Aorta (tissue), 5 donors: ENCODE results near the gene SH2D5. TPM values are rescaled to one million over a fixed set of nuclear protein-coding genes. Genes with fewer than 3 reads are reported as not detected.
A peak's percentile ranks its signal among the peaks of the same experiment; 100 is the strongest.

Experiments used
- ATAC-seq: fragments of 200-7000 bp; cut with Tn5 transposase; one replicate; pipeline ENCODE4 v1.9.1; 2022; ENCODE audit warnings: moderate library complexity; ENCODE audit not compliant: low FRiP score
- DNase-seq, 2 donors: peaks; one replicate each; pipeline ENCODE4 v3.0.0-alpha.2; 2020
- H3K27ac ChIP-seq, 2 donors: one replicate each; pipeline ENCODE4 v1.5.1; 2013; ENCODE audit warnings: low read length in 2 of 2, mild to moderate bottlenecking in 2 of 2, moderate library complexity in 2 of 2, control low read depth in 1 of 2, inconsistent platforms in 1 of 2, low read depth in 1 of 2
- H3K27me3 ChIP-seq, 2 donors: one replicate each; pipeline ENCODE4 v1.6.1; 2013; ENCODE audit warnings: control low read depth in 1 of 2, low read length in 1 of 2, mild to moderate bottlenecking in 1 of 2, moderate library complexity in 1 of 2; ENCODE audit not compliant: insufficient read depth in 2 of 2, control insufficient read depth in 1 of 2
- H3K36me3 ChIP-seq, 2 donors: one replicate each; pipeline ENCODE4 v1.6.1; 2013; ENCODE audit warnings: control low read depth in 1 of 2, low read length in 1 of 2, mild to moderate bottlenecking in 1 of 2; ENCODE audit not compliant: insufficient read depth in 2 of 2, control insufficient read depth in 1 of 2
- H3K4me1 ChIP-seq, 2 donors: one replicate each; pipeline ENCODE4 v1.6.1; 2013; ENCODE audit warnings: low read length in 2 of 2, control low read depth in 1 of 2, mild to moderate bottlenecking in 1 of 2, moderate library complexity in 1 of 2; ENCODE audit not compliant: insufficient read depth in 2 of 2, control insufficient read depth in 1 of 2
- H3K4me3 ChIP-seq, 2 donors: one replicate each; pipeline ENCODE4 v1.5.1; 2013; ENCODE audit warnings: low read length in 2 of 2, control low read depth in 1 of 2, mild to moderate bottlenecking in 1 of 2
- H3K9me3 ChIP-seq: one replicate; pipeline ENCODE4 v1.6.1; 2013; ENCODE audit warnings: mild to moderate bottlenecking, low read length; ENCODE audit not compliant: control insufficient read depth
- WGBS, 2 donors: extraction: QIAGEN DNeasy Blood & Tissue Kit; methylation state at CpG; one replicate each; pipeline ENCODE4 v1.1.7; 2013; 5-methylcytosine and 5-hydroxymethylcytosine counted together
- intact Hi-C, 2 donors: fragments of 100-400 bp; cut with DNase I; formaldehyde crosslinking; loops; one replicate each; pipeline versions ENCODE4 v1.14.2 to v1.15.0; 2022
- polyA plus RNA-seq, 2 donors: library from polyadenylated mRNA; stranded (reverse); fragments of 200-250 nt; gene quantifications; one replicate each; pipeline ENCODE4 v1.2.3, GENCODE V29; 2013
- total RNA-seq, 2 donors: library from RNA; stranded (reverse); fragmentation: NEBNext Ultra II Directional; extraction: Animal tissue kit (Norgen Biotek cat#: 25700); gene quantifications; one replicate each; pipeline ENCODE4 v1.2.1, GENCODE V29; 2021
- donor health status: healthy with polysubstance abuse.
- donor health status: Bipolar disorder and iron deficiency.
- donor health status: DM: no; HTN: no; CAD: no.
- donor health status: DM: no; HTN: no; CAD: no.
- donor health status: DM: yes; HTN: yes; CAD: no.

SH2D5 gene
- total and polyA plus RNA-seq, 4 donors: 0.13 to 0.39 (median 0.26) TPM; not detected in 1

DNA sequence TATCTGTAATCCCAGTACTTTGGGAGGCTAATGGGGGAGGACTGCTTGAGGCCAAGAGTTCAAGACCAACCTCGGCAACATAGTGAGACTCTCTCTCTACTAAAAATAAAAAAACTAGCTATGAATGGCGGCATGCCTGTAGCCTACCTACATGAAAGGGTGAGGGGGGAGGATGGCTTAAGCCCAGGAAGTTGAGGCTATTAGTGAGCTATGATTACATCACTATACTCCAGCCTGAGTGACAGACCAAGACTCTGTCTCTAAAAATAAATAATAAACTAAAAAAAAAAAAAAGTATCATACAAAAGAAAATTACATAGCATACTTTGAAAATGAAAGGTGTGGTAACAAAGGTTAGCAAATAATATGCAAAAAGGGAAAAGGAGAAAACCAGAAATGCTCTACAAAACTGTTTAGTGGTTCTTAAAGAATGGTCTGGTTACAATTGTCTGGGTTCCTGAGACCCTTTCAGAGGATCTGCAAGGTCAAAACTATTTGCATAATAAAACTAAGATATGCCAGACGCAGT lies 19.0 kb upstream of the SH2D5 start:
- ATAC-seq: no peak
- WGBS, 2 donors: 78 to 85% methylated on average over 3 of the region's 3 CpGs
- Histone ChIP-seq H3K27ac (no peak overlapping the region), H3K27me3 (no peaks in the 10 kb centered on the region), H3K9me3 (no peaks in the 10 kb centered on the region), H3K4me1 (no peaks in the 10 kb centered on the region), H3K4me3 (no peak overlapping the region), H3K36me3 (peaks cover 4 to 8% of the 10 kb centered on the region in 2 donors)
- no peak for DNase-seq
- intact Hi-C loops: no loop called here

DNA sequence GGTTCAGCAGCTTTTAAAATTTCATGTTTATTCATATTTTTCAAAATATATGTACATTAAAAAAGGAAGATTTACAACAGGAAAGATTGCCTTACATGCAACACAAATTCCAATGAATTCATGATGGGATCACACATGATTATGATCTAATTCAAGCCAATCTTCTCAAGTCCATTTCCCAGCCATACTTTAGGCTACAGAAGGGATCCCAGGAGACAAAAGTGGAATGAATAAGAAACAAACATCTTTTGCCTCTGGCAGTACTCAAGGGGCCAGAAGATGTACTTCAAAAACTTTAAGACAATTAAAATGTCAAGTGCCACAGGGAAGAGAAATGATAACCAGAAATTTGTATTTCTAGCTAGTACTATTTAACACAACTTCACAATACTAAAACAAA lies 10.2 kb upstream of the SH2D5 start:
- intact Hi-C loops: no loop called here
- ATAC-seq: no peak
- no peak overlapping the region for H3K27ac ChIP-seq

DNA sequence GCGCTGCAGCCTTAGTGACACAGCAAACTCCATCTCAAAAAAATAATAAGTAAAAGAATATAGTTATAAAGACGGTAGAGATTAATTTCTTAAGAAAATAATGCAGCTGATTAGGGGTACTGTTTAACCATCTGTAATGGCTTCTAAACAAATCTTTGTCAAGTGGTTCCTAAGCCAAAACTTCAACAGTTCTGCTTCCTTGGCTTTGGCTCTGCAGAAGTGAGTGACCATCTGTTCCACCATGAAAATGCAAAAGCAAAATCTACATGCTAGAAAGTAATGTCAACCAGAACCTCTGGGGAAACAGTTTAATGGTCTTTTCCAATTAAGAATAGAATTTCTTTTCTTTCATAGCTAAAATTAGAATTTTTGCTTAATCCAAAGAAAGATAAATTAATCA lies 8.3 kb upstream of the SH2D5 start:
- 79 to 91% methylated on average over 2 of the region's 2 CpGs for WGBS, 2 donors
- no peaks in the 10 kb centered on the region for H3K9me3 ChIP-seq
- no peak overlapping the region for H3K4me3 ChIP-seq
- no peak for DNase-seq
- intact Hi-C loops: no loop called here
- H3K4me1 ChIP-seq: no peaks in the 10 kb centered on the region
- no peaks in the 10 kb centered on the region for H3K27me3 ChIP-seq
- no peak for ATAC-seq
- H3K27ac ChIP-seq: no peak overlapping the region
- H3K36me3 ChIP-seq: peaks cover 2 to 7% of the 10 kb centered on the region in 2 donors

More for the DNA sequence above, 10.2 kb upstream of the SH2D5 start:
- no peaks in the 10 kb centered on the region for H3K27me3 ChIP-seq
- peaks cover 5 to 7% of the 10 kb centered on the region in 2 donors for H3K36me3 ChIP-seq
- no peak for DNase-seq
- no peak overlapping the region for H3K4me3 ChIP-seq
- H3K9me3 ChIP-seq: no peaks in the 10 kb centered on the region
- H3K4me1 ChIP-seq: no peaks in the 10 kb centered on the region

DNA sequence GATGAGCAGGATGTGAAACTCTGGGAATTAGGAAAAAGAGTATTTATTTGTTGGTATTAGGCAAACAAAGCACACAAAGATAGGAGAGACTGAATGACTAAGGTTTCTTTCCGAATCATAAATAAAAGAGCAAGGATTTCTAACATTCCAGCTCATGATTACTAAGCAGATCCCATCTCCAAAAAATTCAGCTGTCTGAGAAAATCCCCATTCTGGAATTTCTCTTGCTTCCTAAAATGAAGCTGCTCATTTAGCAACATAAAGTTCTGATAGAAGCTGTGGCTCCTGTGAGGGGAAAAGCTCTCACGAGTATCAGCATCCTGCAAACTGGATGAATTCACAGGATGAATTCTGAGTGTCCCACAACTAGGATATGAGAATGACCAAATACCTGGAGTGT lies 6.7 kb upstream of the SH2D5 start:
- intact Hi-C loops: no loop called here
- 39 to 43% methylated on average over 2 of the region's 2 CpGs for WGBS, 2 donors
- H3K27ac ChIP-seq: no peak overlapping the region
- ATAC-seq (no peak), DNase-seq (no peak)
- H3K9me3 ChIP-seq: no peaks in the 10 kb centered on the region
- no peaks in the 10 kb centered on the region for H3K4me1 ChIP-seq
- no peak overlapping the region for H3K4me3 ChIP-seq
- peaks cover 0 to 2% of the 10 kb centered on the region in 2 donors for H3K36me3 ChIP-seq
- H3K27me3 ChIP-seq: no peaks in the 10 kb centered on the region

DNA sequence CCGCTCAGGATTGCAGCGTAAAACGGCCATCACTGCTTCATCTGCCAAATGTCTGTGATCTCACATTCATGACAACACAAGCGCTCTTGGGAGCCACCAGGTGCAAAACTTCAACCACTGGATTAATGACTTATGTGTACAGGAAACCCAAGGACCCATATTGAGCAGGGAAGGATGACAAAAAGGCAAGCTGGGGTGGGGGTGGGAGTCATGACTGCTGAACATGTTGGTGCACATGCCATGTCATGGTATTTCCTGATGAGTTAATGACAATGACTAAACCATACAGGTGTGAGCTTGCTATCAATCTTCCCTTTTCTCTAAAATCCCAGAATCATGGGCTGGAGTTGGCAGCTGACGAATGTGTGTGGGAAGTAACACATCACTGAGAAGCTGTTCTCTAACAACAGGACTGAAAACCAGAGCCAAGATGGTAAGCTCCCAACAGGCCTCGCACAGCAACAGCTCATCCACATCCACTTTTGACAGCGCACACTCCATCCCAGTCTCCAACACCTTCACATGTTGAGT lies 3.1 kb upstream of the SH2D5 start:
- DNase-seq: peak in 1 of 2 donors; percentile 41
- 93% methylated on average over 7 of the region's 7 CpGs for WGBS, 2 donors
- Histone ChIP-seq H3K27ac (no peak overlapping the region), H3K4me3 (no peak overlapping the region), H3K27me3 (no peaks in the 10 kb centered on the region), H3K9me3 (no peaks in the 10 kb centered on the region), H3K36me3 (no peaks in the 10 kb centered on the region), H3K4me1 (no peaks in the 10 kb centered on the region)
- no peak for ATAC-seq
- intact Hi-C loops: no loop called here

DNA sequence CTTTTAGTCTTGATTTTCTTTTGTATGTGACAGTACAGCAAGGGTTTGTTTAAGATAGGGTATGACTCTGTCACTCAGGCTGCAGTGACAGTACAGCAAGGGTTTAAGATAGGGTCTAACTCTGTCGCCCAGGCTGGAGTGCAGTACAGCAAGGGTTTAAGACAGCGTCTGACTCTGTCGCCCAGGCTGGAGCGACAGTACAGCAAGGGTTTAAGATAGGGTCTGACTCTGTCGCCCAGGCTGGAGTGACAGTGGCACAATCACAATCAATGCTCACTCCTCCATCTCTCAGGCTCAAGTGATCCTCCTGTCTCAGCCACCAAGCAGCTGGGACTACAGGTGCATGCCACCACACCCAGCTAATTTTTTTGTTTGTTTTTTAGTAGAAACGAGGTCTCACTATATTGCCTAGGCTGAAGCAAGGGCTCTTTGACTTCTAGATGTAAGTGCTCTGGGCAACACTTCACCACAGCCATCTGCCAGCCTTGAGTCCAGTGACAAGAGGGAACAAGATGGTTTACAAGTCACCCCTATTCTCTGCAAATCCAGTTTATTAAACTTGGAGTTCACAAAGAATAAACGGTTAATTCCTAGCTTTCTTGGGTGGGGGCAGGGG lies 965 bp upstream of the SH2D5 start:
- no peak overlapping the region for H3K4me3 ChIP-seq
- peak overlapping the region in 1 of 2 donors; percentile 78 for H3K27ac ChIP-seq
- H3K36me3 ChIP-seq: no peaks in the 10 kb centered on the region
- no peak for ATAC-seq
- no peaks in the 10 kb centered on the region for H3K9me3 ChIP-seq
- intact Hi-C loops: loop anchor here in 1 of 2 donors (5.0 kb wide), 1 partner anchor 54 kb away; the partner anchor contains the start of gene HP1BP3
- WGBS, 2 donors: 9 to 11% methylated on average over 7 of the region's 7 CpGs
- H3K4me1 ChIP-seq: no peaks in the 10 kb centered on the region
- no peaks in the 10 kb centered on the region for H3K27me3 ChIP-seq
- DNase-seq: no peak

DNA sequence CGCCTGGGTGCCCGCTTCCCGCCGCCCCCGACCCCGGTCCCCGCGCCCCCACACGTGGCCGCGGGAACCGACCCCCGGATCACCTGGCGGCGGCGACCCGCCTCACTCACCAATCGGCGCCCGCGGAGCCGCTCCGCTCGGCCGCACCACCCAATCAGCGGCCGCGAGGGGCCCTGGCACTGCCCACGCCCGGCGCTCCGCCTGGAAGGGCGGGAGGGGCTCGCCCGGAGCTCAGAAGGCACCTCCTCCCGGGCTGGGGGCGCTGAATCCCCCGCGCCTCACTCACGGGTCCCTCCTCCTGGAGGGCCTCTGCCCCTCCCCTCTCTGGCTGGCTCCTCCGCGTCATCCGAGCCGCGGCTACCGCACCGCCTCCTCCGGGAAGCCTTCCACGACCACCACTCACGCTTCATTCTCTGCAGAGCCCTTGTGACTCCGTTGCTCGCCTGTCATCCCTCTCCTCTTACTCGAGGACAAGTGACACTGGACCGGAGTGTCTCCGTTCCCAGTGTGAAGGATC lies 374 bp downstream of the SH2D5 start:
- ATAC-seq: peak; percentile 65
- H3K4me3 ChIP-seq: peak overlapping the region; percentile 28 to 54
- H3K27ac ChIP-seq: no peak overlapping the region
- 1% methylated on average over 50 to 55 of the region's 55 CpGs for WGBS, 2 donors
- no peaks in the 10 kb centered on the region for H3K4me1 ChIP-seq
- no peaks in the 10 kb centered on the region for H3K9me3 ChIP-seq
- no peaks in the 10 kb centered on the region for H3K36me3 ChIP-seq
- H3K27me3 ChIP-seq: no peaks in the 10 kb centered on the region
- intact Hi-C loops: loop anchor here in 1 of 2 donors (5.0 kb wide), 1 partner anchor 55 kb away; the partner anchor contains the start of gene HP1BP3
- DNase-seq: peak in 1 of 2 donors; percentile 88

DNA sequence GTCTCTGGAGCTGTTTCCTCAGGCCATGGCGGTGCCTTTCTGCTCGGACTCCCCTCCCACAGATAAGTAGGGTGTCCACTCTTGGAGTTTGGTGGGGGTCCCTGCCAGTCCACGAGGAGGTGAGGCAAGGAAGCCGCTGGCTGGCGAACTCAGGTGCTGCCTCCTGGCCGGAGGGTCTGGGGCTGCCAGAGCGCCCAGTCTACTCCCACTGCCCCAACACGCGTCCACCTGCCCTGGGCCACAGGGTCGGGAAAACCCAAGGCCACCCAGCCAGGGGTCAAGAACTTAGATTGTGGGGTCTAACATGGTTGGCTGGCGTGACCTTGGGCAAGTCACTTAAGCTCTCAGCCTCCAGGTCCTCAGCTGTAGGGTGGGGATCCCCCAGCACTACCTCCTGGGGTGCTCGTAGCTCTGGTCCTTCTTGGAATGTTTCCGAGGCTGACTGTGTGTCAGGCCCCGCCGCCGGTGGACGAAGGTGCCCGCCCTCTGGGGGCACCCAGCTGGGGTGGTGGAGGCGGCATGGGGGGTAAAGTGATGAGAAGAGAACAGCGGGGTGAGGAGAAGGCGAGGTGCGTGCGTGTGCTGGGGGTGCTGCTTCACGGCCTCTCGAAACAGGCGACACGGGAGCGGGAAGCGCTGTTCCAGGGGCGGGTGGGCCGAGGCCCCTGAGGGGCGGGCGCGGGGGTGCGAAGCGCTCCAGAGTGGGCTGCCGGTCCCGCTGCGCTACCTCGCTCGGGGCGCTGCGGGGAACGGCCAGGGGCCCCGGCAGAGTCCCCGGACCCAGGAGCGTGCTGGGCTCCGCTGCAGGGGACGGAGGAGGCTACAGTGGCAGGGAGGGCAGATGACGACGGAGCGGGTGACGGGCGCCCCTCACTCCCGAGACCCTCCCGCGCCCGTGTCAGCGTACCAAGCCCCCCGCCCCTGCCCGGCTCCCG lies 1.2 kb downstream of the SH2D5 start:
- intact Hi-C loops: loop anchor here in 1 of 2 donors (5.0 kb wide), 1 partner anchor 56 kb away; the partner anchor contains the start of gene HP1BP3
- Histone ChIP-seq H3K4me1 (no peaks in the 10 kb centered on the region), H3K27ac (no peak overlapping the region), H3K36me3 (no peaks in the 10 kb centered on the region), H3K9me3 (no peaks in the 10 kb centered on the region), H3K27me3 (no peaks in the 10 kb centered on the region), H3K4me3 (peak overlapping the region; percentile 28 to 54)
- DNase-seq: peak in 1 of 2 donors; percentile 73
- ATAC-seq: no peak
- 14 to 21% methylated on average over 39 to 62 of the region's 62 CpGs for WGBS, 2 donors
